Upper lobe of right lung (tissue), 1 donor: ENCODE results near the gene SLC25A21. TPM values are rescaled to one million over a fixed set of nuclear protein-coding genes. Genes with fewer than 3 reads are reported as not detected.

Experiments
- ATAC-seq: fragments of 200-7000 bp; cut with Tn5 transposase; one replicate; pipeline ENCODE4 v1.9.1; 2020; ENCODE audit warnings: mild to moderate bottlenecking, moderate library complexity
- DNase-seq: peaks from one replicate; pipeline ENCODE4 v3.0.0-alpha.2; 2020
- H3K27ac ChIP-seq: fragments of 200-600 bp; one replicate; pipeline ENCODE4 v1.8.0; 2022
- H3K27me3 ChIP-seq: fragments of 200-600 bp; one replicate; pipeline ENCODE4 v1.8.0; 2022; ENCODE audit warnings: mild to moderate bottlenecking
- H3K36me3 ChIP-seq: fragments of 200-600 bp; one replicate; pipeline ENCODE4 v1.8.0; 2022
- H3K4me1 ChIP-seq: fragments of 200-600 bp; one replicate; pipeline ENCODE4 v1.8.0; 2022
- H3K4me3 ChIP-seq: fragments of 200-600 bp; one replicate; pipeline ENCODE4 v1.8.0; 2022; ENCODE audit warnings: mild to moderate bottlenecking
- H3K9me3 ChIP-seq: fragments of 200-600 bp; one replicate; pipeline ENCODE4 v1.8.0; 2022
- intact Hi-C: fragments of 100-400 bp; cut with DNase I; formaldehyde crosslinking; loops from one replicate; pipeline ENCODE4 v1.11.0; 2022
- total RNA-seq: library from RNA; stranded (reverse); fragmentation: NEBNext Ultra II Directional; extraction: Animal tissue kit (Norgen Biotek cat#: 25700); gene quantifications from one replicate; pipeline ENCODE4 v1.2.1, GENCODE V29; 2021
- TF ChIP-seq, protein P1 (sequence below): fragments of 200-600 bp; IDR thresholded peaks from one replicate; pipeline ENCODE4 v1.8.0; 2022; ENCODE audit warnings: antibody characterized with exemption
- donor health status: DM: no; HTN: yes; CAD: no; lungs with severe emphysema.

SLC25A21 gene
- total RNA-seq, 1 donor from 2014 or later = 0.35 TPM

DNA sequence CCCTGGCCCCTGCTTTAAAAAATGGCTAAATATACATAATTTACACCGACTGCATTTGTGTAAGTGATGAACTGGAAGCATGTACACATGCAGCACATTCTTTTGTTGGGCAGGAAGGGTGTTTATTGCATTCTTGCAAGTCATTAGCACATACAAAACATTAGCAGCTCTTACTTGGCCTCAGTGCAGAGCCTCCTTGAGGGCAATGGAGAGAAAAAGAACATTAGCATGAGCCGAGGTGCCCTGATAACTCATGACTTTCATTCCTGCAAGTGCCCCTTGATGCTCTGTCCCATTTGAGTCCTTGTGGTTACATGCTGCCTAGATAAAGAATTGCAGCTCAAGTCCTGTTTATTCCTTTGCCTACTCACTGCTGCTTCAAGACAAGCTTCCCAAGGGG is 448.9 kb downstream of the SLC25A21 start:
- Histone ChIP-seq H3K27ac (no peak overlapping the region), H3K4me3 (no peak overlapping the region), H3K9me3 (no peaks in the 10 kb centered on the region), H3K4me1 (no peaks in the 10 kb centered on the region), H3K36me3 (no peaks in the 10 kb centered on the region), H3K27me3 (no peaks in the 10 kb centered on the region)
- TF ChIP-seq, protein P1, sequence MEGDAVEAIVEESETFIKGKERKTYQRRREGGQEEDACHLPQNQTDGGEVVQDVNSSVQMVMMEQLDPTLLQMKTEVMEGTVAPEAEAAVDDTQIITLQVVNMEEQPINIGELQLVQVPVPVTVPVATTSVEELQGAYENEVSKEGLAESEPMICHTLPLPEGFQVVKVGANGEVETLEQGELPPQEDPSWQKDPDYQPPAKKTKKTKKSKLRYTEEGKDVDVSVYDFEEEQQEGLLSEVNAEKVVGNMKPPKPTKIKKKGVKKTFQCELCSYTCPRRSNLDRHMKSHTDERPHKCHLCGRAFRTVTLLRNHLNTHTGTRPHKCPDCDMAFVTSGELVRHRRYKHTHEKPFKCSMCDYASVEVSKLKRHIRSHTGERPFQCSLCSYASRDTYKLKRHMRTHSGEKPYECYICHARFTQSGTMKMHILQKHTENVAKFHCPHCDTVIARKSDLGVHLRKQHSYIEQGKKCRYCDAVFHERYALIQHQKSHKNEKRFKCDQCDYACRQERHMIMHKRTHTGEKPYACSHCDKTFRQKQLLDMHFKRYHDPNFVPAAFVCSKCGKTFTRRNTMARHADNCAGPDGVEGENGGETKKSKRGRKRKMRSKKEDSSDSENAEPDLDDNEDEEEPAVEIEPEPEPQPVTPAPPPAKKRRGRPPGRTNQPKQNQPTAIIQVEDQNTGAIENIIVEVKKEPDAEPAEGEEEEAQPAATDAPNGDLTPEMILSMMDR = no peak
- no peak for ATAC-seq
- intact Hi-C loops = no loop called here
- no peak for DNase-seq

DNA sequence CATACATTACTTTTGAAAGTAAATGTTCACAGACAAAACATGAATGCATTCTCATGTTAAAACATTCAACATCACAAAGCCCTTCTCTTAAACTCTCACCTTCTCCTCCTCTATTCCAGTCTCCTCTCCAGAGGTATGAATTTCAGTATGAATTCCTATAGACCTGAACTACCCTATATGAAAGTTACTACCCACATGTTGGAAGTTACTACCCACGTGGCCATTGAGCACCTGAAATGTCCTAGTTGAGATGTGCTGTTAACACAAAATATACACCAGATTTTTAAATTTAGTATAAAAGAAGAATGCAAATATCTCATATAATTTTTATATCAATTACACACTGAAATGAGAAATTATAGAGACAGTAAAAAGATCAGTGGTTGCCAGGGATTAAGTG is 450.5 kb downstream of the SLC25A21 start:
- Histone ChIP-seq H3K27ac (no peak overlapping the region), H3K27me3 (no peaks in the 10 kb centered on the region), H3K9me3 (no peaks in the 10 kb centered on the region), H3K36me3 (no peaks in the 10 kb centered on the region), H3K4me3 (no peak overlapping the region), H3K4me1 (no peaks in the 10 kb centered on the region)
- intact Hi-C loops = no loop called here
- TF ChIP-seq, protein P1 = no peak
- ATAC-seq (no peak), DNase-seq (no peak)

DNA sequence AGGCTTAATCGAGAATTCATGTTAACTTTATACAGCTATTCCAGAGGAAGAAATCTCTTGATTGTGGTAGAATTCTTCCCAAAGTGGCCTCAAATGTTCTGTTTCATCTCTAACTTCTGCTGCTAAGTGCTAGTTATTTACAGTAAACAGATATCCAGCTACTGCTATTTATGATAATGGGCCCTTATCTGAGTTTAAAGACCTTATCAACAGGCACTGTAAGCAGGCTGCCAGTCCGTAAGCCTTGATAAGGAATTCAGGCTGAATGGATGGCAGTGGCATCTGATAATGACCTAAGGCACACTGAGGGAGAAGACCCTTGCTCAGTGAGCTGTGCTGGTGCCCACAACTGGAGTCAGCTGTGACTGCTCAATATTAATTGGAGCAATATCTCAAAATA is 451.7 kb downstream of the SLC25A21 start:
- Histone ChIP-seq H3K4me3 (no peak overlapping the region), H3K27ac (no peak overlapping the region), H3K36me3 (no peaks in the 10 kb centered on the region), H3K4me1 (no peaks in the 10 kb centered on the region), H3K27me3 (no peaks in the 10 kb centered on the region), H3K9me3 (no peaks in the 10 kb centered on the region)
- TF ChIP-seq, protein P1 = no peak
- ATAC-seq (no peak), DNase-seq (no peak)
- intact Hi-C loops = no loop called here

DNA sequence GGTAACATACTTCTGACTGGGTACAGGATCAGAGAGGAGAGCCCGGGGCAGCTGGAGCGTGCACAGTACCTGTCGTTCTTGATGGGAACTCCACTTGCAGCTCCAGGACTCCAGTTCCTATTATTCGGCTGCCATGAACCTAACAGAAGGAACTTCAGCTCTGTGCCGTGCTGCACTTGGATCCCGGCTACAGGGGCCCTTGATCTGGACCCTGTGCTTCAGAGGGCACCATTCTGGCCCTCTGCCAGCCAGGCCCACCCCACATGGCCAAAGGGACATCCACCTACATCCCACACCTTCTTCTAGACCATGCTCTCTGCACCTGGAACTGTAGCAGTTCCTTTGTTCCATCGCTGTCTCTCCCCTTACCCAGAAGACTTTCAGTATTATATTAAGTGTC is 452.6 kb downstream of the SLC25A21 start:
- Histone ChIP-seq H3K27me3 (no peaks in the 10 kb centered on the region), H3K36me3 (no peaks in the 10 kb centered on the region), H3K4me1 (no peaks in the 10 kb centered on the region), H3K27ac (no peak overlapping the region), H3K4me3 (no peak overlapping the region), H3K9me3 (no peaks in the 10 kb centered on the region)
- ATAC-seq (no peak), DNase-seq (no peak)
- TF ChIP-seq, protein P1 = no peak
- intact Hi-C loops = no loop called here

DNA sequence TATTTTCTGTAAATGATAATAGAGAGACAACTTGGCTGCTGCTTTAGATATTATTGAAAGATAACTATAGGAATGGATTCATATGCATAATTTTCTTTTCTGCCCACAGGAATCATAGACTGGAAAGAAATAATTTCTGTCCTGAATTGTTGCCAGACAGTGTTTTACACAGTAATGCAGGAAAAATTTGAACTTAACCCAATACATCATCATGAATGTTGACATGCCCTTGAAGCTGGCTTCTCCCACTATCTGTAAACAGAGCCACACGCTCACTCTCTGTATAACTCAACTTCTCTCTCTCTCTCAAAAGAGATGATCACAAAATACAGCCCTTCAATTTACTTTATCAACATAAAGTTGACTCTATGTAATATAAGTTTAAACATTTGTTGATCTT is 454.2 kb downstream of the SLC25A21 start:
- intact Hi-C loops = no loop called here
- H3K4me1 ChIP-seq = no peaks in the 10 kb centered on the region
- no peak overlapping the region for H3K4me3 ChIP-seq
- ATAC-seq (no peak), DNase-seq (no peak)
- TF ChIP-seq, protein P1 = no peak
- no peak overlapping the region for H3K27ac ChIP-seq
- no peaks in the 10 kb centered on the region for H3K27me3 ChIP-seq
- H3K36me3 ChIP-seq = no peaks in the 10 kb centered on the region
- no peaks in the 10 kb centered on the region for H3K9me3 ChIP-seq

DNA sequence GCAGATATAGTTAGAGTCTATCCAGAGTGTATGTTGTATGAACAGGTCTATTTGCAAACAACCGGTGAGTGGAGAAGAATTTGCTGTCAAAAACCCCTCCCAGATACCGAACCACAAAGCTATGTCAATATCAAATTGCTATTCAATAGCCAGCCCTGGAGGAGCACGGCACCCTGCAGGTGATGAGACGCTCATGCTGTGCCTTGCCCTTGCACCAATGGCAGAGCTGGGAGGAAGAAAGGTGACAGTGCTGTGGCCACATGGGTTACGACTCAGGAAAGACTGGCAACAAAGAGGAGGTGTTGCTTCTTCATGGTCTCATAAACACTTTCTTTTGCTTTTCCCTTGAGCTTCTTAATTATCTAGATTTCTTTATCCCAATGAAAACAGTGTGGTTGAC is 455.0 kb downstream of the SLC25A21 start:
- no peak overlapping the region for H3K4me3 ChIP-seq
- intact Hi-C loops = no loop called here
- no peak overlapping the region for H3K27ac ChIP-seq
- no peaks in the 10 kb centered on the region for H3K36me3 ChIP-seq
- no peaks in the 10 kb centered on the region for H3K4me1 ChIP-seq
- H3K27me3 ChIP-seq = no peaks in the 10 kb centered on the region
- ATAC-seq (no peak), DNase-seq (no peak)
- no peaks in the 10 kb centered on the region for H3K9me3 ChIP-seq
- TF ChIP-seq, protein P1 = no peak
